22Rv1 (cell line): ENCODE measurements around the gene C1orf56.
A peak's percentile ranks its signal among the peaks of the same experiment; 100 is the strongest.

ENCODE experiments used
- H3K27ac ChIP-seq: fragments of 450-650 bp; 2 replicates; pipeline ENCODE4 v1.5.1; 2017
- ZFX ChIP-seq: fragments of 450-650 bp; IDR thresholded peaks from 2 replicates; pipeline ENCODE4 v1.6.1; 2017; ENCODE audit warnings: antibody characterized with exemption, borderline replicate concordance
- TF ChIP-seq, protein P1 (sequence below): fragments of 450-650 bp; IDR thresholded peaks from 2 replicates; pipeline ENCODE4 v1.5.1; 2017; ENCODE audit warnings: mild to moderate bottlenecking

C1orf56 gene

GRCh38 chr1:151047591-151047924 is at the start of gene C1orf56:
Gene C1orf56 (plus strand): TSS chr1:151047751. CDS start chr1:151047848, 97 bp downstream.
- H3K27ac ChIP-seq = peak within 1 kb of the TSS; percentile 75
- TF ChIP-seq ZFX = no peak
- TF ChIP-seq, protein P1, sequence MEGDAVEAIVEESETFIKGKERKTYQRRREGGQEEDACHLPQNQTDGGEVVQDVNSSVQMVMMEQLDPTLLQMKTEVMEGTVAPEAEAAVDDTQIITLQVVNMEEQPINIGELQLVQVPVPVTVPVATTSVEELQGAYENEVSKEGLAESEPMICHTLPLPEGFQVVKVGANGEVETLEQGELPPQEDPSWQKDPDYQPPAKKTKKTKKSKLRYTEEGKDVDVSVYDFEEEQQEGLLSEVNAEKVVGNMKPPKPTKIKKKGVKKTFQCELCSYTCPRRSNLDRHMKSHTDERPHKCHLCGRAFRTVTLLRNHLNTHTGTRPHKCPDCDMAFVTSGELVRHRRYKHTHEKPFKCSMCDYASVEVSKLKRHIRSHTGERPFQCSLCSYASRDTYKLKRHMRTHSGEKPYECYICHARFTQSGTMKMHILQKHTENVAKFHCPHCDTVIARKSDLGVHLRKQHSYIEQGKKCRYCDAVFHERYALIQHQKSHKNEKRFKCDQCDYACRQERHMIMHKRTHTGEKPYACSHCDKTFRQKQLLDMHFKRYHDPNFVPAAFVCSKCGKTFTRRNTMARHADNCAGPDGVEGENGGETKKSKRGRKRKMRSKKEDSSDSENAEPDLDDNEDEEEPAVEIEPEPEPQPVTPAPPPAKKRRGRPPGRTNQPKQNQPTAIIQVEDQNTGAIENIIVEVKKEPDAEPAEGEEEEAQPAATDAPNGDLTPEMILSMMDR = no peak

GRCh38 chr1:150997949-150998348 is 49.6 kb upstream of the C1orf56 start:
- TF ChIP-seq ZFX = no peak
- TF ChIP-seq, protein P1 = no peak

DNA sequence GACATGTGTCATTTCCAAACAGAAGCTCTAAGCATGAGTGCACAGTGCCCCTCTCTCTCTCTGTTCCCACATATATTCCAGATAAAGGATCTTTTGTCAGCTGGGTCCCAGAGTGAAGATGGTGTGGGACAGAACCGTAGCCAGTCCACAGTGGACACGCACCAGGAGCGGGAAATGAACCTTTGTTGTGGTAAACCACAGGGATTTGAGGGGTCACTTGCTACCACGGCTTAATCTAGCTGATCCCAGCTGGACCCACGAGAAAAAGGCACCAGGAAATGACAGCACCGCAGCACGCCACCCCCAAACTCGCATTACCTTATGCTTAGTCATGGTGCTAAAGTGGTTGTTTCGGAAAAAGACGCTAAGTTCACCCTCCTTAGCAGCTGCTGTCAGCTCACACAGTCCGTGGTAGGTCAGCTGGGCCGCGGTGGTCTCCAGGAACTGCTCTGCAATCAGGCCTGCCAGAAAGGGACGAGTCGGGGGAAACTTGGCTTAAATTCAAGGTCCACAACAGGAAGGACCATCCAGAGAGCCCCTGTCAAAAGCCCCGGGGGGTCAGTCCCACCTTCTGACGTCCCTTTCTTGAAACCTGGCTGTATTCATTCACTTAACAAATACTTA is 48.4 kb upstream of the C1orf56 start:
- no peak overlapping the region for H3K27ac ChIP-seq
- TF ChIP-seq, protein P1 = no peak

More at GRCh38 chr1:150997949-150998348, 49.6 kb upstream of the C1orf56 start:
- H3K27ac ChIP-seq = no peak overlapping the region

- TF ChIP-seq, protein P1 = no peak
- no peak for TF ChIP-seq ZFX
- no peak overlapping the region for H3K27ac ChIP-seq
Measured at GRCh38 chr1:150999926-151000325, 47.6 kb upstream of the C1orf56 start.

DNA sequence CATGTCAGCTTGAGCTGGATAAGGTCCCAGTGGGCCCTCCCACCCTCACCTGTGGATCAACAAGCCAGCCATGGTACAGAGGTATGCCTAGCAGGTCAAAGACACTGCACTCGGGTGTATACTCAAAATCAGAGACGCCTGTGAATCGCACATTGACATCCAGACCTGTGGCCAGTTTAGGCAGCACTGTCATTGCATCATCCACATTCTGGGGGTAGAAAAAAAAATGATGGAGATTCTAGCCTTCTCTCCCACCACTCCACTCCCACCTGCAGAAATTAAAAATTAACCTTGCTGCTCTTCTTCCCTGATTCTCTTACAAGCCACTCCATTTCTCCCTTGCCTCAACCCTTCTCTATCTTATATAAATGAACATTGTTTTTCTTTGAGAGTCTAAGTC is 47.1 kb upstream of the C1orf56 start:
- no peak for TF ChIP-seq ZFX
- TF ChIP-seq, protein P1 = no peak
- H3K27ac ChIP-seq = no peak overlapping the region

GRCh38 chr1:151001602-151002001 is 45.9 kb upstream of the C1orf56 start:
- H3K27ac ChIP-seq = no peak overlapping the region
- TF ChIP-seq, protein P1 = no peak
- TF ChIP-seq ZFX = no peak

- TF ChIP-seq, protein P1 = no peak
- TF ChIP-seq ZFX = no peak
- no peak overlapping the region for H3K27ac ChIP-seq
Measured at GRCh38 chr1:151002051-151002450, 45.5 kb upstream of the C1orf56 start.
